HG03060 (cell line): ENCODE measurements around the gene TMEM170B.

Experiments
- ATAC-seq: cut with Tn5 transposase; IDR thresholded peaks from one replicate; pipeline ENCODE4 v1.9.1; 2021; ENCODE audit warnings: low read depth, moderate number of reproducible peaks; ENCODE audit not compliant: unreplicated experiment

The TMEM170B gene

DNA sequence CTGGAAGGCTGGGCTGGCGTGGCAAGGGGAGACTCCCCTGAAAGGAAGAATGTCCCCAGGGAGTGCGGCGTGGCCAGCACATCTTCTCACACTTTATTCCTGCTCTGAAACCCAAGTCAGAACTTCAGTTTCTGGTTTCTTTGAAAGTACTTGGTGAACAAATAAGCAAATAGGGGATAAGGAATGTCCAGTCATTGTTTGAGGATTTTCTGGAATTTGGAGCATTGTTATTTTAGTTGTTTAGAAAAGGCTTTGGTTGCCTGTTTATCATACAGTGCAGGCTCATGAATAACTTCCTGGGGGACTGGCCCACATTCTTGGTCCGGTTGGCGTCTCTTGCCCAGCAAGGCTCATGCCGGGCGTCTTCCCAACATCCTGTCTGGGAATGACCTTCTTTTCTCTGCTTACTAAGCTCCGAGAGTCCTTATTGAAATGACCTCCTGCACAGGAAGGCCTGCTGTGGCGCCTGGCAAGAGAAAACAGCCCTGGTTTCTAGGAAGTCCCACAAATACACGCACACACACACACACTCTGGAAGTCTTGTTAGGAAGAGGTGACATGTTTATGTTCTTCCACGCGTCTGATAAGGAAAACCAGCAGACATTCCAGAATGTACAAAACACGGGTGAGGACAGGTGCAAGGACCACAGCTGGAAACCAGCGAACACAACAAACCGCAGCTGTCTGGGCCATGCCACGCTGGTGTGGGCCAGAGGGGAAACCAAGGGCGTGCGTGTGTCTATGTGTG, 71.9 kb downstream of the TMEM170B start:
- no peak for ATAC-seq

DNA sequence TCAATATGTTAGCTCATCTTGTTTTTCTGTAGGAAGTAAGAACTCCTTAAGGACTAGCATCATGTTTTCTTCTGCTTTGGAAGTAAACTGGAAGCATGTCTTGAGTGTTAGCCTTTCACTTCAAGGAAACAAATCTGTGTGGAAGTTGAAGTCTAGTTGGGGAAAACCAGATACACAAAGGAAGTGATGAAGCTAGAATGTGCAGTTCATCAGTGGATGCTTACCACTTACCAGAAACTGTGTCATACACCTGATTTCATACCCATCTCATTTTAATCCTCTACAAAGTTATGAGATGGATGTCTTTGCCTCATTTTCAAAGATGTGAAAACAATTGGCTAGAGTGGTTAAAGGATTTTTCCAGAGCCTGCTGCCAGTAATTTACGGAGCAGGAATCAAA, 75.8 kb downstream of the TMEM170B start:
- no peak for ATAC-seq

DNA sequence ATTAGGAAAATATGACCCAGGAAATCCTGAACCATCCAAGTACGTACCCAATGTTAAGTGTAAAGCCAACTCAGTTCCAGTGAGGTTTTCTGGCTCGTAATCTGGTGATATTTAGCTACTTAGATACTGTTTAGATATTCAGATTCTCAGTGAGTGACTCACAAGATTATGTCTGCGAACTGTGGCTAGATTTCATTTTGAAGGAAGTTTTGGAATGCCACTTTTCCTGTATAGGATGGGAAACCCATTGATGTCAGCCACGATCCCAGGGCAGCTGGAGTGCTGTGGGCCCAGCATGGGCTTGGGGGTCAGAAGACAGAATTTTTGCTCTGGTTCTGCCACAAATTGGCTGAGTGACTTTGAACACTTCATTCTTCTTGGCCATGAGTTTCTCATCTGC, 76.3 kb downstream of the TMEM170B start:
- ATAC-seq, result no peak

DNA sequence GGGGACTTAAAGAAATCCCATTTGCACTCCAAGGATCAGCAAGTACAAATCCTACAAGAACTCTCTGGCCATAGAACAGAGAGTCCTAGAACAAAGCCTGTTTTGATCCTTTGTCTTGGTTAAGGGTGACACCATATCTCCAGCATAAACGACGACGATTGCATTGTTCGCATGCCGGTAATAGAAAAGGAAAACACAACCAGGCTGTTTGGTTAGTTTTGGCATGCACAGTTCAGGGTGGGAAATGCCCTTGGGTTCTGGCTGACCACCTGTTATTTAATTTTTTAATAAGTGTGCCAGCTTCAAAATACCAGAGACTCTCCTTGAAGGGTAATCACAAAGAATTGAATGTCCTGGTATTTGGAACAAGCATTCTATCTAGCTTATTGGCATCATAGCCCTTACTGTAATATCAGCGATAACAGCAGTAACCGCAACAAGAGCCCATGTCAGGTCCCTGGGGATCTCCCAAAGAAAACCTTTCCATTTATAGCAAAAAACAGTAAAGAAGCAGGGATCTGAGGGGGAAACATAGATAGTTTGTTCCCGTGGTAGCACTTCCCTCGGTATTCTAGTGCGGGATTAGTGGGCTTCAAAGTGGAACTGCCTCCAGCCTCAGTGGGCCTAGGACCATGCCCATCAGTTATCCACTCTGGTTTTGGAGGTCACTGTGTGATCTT, 77.1 kb downstream of the TMEM170B start:
- ATAC-seq, result no peak

DNA sequence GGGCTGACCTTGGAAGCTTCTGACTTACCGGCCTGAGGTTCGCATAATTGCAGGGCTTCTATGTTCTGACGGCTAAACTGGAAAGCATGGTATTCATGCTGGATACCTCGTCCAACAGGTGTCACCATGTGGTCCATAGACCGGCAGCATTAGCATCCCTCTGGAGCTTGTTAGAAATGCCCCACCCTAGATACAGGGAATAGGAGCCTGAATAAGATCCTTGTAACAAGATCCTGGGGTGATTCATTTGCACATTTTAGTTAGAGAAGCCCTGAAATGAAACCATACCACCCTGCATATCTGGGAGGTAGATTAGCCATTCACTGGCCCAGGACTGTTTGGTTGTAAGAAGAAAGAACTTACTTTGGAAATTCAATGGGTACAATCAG, 77.7 kb downstream of the TMEM170B start:
- no peak for ATAC-seq

DNA sequence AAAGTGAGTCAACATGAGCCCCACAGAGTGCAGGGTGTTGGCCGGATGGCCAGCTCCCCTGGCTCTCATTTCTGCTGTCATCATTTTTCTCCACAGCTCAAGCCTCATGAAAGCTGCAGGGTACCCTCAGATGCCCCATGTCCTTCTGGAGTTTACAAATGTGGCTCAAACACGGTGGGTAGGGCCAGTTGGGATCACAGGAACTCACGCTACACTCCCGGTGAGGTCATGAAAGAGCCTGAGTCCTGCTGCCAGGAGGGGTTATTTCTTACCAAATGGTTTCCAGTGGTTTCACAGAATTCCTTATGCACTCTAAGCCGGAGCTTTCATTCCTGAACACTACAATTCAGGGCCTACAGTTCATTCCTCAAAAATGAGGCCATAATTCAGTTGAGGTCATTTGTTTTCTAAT, 78.7 kb downstream of the TMEM170B start:
- ATAC-seq, result no peak

DNA sequence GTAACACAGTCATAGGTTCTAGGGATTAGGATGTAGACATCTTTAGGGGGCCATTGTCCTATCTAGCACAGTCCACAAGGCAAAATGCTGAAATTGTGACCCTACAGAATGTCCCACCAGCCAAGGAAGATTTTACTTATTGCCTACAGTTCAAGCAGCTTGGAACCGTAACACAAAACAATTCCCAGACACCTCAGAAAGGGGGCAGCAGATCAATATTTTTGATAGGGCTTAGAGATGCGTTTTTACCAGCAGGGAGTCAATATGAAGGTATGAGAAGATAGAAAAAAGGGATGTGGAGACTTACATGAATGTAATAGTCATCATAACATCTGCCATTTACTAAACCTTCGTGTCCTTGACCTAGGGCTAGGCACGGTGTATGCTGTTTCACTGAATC, 81.0 kb downstream of the TMEM170B start:
- ATAC-seq, result no peak

DNA sequence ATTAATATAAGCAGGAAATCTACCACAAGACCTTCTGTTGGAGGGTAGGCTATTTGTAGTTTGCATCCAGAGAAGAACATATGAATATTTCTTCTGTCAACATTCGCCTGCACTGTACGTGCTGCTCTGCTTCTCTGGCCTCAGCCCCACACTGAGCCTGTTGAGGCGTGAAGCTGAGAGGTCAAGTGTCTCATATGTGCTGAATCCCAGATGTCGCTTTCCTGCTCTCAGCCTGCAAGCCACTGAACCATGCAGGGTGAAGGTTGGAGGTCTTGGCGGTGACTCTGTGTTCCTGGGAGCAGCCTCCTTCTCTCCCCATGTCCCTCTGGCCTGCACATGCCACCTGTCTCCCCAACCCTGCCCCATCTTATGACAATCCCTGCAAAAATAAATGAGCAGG, 83.6 kb downstream of the TMEM170B start:
- ATAC-seq, result no peak

DNA sequence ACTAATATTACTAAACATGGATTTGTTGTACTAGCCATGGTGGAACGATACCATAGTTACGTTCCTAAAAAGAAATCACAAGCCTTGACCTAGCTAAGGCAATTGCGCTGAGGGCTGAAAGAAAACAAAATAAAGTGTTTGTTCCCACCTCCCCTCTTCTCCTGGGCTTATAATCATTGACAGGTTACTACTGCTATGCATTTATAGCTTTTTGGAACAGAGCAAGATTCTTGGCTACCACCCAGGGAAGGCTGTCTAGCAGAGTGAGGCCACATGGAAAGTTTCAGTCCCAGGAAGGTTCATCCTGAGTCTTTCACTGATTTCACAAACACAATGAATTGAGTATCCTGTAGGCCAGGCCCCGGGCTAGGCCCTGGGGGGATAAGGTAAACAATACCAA, 84.6 kb downstream of the TMEM170B start:
- no peak for ATAC-seq

DNA sequence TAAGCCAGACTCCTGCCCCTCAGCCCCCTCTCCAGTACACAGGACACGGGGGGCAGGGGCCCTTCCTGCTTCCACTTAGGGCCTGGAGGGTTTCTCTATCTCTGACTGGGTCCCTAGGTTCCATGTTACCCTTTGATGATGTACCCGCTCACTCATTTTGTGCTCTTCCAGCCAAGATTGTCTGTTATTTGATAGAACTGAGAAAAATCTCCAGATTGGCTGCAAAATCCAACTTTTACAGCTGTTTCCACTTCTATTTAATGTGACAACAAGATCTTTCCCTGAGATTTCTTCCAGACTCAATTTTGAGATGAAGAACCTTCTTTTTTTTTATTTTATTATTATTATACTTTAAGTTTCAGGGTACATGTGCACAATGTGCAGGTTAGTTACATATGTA, 85.7 kb downstream of the TMEM170B start:
- ATAC-seq, result no peak

DNA sequence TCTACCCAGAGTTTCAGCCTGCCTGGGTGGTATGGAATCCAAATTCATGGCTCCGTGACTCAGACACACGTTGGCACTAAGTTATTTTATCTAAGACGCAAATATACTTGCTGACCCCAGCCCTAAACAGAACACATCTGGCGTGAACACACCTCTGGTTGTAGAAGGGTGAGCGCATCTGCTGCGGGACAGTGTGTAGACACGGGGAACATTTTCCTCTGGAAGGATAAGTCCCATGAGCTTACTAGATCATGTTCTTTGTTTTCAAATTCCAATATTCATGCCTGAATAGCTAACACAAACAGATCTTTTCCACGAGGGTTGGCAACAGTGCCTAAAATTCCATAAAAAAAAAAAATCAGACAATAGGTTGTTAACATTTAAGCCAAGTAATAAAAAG, 87.8 kb downstream of the TMEM170B start:
- ATAC-seq, result no peak

DNA sequence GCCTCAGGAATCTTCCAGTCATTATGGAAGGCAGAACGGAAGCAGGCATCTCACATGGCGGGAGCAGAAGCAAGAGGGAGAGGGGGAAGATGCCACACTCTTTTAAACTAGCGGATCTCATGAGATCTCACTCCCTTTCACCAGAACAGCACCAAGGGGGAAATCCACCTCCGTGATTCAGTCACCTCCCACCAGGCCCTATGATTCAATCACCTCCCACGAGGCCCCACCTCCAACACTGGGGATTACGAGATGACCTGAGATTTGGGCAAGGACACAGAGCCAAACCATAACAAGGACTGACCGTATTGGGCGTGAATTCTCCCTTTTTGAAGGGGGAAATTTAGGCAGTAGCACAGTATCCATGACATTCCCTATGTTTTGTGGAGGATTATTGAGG, 88.8 kb downstream of the TMEM170B start:
- ATAC-seq, result no peak

DNA sequence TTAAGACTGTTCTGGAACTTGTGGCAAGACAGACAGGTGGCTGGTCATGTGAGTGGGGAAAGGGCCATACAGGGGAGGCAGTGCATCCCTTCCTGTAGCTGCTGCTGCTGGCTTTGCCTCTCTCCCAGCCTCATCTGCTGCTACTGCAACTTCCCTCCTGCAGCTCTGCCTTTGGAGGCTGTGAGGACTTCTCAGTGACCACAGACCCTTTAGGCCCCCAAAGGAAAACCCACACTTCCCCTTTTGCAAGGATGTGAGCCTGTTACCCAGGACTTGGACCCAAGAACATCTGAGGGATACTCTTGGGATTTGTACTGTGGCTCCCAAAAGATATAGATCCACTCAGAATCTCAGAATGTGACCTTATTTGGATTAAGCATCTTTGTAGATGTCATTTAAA, 91.0 kb downstream of the TMEM170B start:
- no peak for ATAC-seq

DNA sequence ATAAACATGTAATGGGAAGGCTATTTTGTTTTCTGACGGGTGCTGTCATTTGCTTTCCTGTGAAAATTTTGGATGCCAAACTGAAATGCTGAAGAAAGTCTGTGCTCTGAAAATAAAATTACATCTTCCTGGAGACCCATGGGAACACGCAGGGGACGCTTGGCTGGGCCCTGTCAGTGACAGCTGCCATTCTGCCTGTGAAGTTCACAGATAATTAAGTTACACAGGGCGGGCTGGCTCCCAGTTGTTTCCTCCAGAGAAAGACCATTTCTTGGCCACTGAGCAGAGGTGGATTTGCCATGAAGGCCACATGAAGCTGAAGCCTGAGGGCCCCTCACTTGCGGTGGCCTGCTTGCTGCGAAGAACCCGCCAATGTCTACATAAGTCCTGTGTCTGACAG, 93.5 kb downstream of the TMEM170B start:
- ATAC-seq, result no peak

DNA sequence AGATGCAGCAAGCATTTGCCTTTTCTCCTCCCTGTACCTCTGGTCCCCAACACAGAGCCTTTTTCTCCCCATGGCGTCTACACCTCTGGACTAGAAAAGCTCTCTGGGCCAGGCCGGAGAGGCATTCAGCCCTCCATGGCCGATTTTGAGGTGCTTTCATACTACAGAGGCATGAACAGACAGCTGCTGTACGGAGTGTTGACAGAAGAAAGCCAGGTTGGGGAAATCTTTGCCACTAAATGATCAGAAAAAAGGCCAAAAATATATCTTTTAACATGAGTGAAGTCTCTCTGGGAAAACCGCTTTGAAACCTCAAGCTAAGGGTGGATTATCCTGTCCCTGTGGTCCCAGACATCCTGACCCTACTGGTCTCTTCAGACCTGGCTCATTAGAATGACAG, 94.0 kb downstream of the TMEM170B start:
- ATAC-seq, result no peak

DNA sequence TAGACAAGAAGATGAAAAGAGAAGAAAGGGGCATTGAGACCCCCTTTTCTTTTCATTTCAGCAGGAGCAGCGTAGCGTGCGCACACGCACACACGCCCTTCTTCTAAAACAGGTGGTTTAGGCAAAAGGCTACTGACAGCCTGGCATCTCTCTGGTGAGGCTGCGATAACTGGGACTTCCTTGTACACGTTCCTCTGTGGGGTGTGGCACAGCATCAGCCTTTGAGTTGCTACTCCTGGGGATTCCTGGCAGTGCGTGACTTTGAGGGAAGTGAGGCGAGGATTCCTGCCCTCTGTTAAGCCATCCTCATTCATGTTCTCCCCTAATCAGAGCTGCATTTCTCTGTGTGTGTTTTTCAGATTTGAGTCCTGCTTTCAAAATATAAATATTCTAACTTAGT, 94.7 kb downstream of the TMEM170B start:
- no peak for ATAC-seq

DNA sequence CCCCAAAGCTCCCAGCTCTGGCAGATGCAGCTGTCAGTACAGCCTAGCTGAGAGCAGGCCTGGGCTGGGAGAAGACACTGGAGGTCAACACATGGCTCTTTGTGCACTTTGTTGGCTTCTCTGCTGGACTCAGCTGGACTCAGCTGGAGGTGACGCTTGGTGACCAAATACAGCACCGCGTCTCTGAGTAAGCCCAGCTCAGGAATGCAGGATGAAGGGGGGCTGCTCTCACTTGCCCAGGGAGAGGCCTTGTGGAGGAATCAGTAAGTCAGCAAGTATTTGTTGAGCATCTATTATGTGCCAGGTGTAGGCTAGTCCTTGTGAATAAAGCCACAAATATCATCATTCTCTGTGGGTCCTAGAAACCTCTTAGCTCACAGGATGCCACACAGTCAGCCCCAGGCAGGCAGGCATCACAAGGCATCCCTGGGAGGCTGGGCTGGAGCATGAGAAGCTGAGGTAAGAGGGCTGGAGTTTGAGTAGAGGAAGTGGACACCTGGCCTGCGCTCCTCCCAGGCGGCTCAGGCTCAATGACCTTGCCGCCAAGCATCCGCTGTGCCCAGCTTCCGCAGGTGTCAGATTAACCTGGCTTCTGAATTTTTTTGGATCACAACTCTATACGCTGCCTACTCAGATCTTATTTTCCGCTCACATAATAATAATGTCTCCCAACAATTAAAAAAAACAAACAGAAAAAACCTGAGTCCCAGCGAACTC, 95.4 kb downstream of the TMEM170B start:
- ATAC-seq, result no peak
